GM12873 (cell line): ENCODE measurements around the gene MGLL.
A peak's percentile ranks its signal among the peaks of the same experiment; 100 is the strongest.

Source experiments
- TF ChIP-seq, protein P1 (sequence below): IDR thresholded peaks from 2 replicates; pipeline ENCODE4 v1.5.1; 2012; ENCODE audit warnings: low read depth, mild to moderate bottlenecking, moderate library complexity, low read length, control low read depth; ENCODE audit not compliant: insufficient read depth; ENCODE audit errors: missing control alignments

The MGLL gene

DNA sequence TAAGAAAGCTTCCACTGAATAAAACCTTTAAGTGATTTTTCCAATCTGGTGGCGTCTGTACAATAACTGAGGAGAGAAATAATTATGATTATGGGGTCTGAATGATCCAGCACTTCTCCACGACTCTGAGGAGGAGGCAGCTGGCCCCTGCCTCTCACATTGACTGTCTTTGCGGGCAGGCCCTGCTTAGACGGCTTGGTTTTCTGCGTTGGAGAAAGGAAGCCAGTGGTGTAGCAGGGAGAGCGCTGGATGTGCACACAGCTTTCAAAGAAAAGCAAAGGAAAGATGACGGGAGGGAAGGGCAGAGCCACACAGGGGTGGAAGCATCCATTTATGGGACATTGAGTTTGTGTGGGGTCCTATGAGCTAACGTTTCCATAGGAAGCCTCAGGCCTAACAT is 62.5 kb downstream of the MGLL start:
- TF ChIP-seq, protein P1, sequence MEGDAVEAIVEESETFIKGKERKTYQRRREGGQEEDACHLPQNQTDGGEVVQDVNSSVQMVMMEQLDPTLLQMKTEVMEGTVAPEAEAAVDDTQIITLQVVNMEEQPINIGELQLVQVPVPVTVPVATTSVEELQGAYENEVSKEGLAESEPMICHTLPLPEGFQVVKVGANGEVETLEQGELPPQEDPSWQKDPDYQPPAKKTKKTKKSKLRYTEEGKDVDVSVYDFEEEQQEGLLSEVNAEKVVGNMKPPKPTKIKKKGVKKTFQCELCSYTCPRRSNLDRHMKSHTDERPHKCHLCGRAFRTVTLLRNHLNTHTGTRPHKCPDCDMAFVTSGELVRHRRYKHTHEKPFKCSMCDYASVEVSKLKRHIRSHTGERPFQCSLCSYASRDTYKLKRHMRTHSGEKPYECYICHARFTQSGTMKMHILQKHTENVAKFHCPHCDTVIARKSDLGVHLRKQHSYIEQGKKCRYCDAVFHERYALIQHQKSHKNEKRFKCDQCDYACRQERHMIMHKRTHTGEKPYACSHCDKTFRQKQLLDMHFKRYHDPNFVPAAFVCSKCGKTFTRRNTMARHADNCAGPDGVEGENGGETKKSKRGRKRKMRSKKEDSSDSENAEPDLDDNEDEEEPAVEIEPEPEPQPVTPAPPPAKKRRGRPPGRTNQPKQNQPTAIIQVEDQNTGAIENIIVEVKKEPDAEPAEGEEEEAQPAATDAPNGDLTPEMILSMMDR, result no peak

DNA sequence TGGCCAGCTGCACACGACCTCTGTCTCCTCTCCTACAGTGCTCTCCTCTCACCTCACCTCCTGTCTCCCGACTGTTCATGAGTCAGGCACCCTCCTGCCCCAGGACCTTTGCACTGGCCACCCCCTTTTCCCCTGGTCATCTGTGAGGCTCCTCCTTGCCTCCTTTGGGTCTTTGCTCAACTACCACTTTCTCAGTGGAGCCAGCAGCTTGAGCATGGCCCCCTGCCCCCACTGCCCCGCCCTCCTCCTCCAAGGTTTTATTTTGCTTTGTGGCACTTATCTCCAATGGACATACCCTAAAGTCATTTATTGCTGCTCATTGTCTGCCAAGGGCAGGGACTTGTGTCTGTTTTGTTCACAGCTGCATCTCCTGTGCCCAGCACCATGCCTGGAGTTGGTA is 64.3 kb downstream of the MGLL start:
- TF ChIP-seq, protein P1, result no peak

DNA sequence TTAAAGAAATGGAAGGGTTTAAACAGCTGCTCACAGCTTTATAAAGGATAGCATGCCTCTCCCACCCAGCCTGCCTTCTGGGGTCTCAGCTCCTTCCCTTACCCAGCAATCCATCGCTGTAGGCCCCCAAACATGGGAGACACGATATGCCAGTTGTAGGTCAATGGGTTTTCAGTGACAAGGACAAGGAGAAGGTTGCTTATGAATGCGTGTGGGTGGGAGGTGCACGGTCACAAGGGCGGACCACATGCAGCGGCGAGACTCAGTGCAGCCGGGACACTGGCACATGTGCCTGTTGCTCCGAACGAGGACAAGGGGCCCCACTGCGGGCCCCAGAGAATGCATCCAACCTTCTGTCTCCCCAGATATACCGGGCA is 67.0 kb downstream of the MGLL start:
- TF ChIP-seq, protein P1, result no peak

DNA sequence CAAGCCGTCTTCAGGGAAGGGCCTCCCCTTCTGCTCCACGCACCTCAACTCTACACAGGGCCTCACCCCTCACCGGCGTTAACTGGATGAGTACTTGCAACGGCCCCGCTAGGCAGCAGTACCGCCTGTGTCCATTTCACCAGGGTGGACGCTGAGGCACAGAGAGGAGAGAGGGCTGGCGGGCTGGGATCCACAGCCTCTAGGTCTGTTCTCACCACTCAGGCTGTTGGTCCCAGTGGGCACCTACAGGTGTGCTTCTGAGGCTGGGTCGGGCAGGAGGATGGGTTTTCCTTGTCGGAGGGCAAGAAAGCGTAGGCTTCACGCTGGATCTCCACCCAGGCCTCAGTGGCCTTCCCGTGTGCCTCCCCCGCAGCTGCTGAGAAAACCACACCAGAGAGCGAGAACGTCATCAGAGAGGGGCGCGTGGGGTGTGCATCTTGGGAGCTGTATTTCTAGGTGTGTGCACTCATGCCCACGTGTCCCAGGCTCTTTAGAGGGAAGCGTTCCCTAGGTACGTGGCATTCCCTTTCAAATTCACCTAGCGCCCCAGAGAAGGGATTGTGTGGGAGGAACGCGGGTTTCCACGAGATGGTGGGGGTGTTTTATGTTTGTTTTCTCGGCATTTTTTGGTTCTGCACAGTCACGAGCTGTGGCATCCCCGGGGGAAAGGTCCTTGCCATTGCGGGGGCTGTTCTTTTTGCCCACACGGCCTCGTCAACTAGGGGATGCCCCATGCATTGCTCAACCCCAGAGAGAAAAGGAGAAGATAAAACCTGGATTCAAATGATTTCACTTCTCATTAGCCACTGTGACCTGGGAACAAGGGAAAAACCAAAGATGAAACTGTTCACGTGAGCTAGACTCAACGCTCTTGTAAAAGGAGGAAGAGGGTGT is 67.7 kb downstream of the MGLL start:
- TF ChIP-seq, protein P1, result peak; percentile 41

DNA sequence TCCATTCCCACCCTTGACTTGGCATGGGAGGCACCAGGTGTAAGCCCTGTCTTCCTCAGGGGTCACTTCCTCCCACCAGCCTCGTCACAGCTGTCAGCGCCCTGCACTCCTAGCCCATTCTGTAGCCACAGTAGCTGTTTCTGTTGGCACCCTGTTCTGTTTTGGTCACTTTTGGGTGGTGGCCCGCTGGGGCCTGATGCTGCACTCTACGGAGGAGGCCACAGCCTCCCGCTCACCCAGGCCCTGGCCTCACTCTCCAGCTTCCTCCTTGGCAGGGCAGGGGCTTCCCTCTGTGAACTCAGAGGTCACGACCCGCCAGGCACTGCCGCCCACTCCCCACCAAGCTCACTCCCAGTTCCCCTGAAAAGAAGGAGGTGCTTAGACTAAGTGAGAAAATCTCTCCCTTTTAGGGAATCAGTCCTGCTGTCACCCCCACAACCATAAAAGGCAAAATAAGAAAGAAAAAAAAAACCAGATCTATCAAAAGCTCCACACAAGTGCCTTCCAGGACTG is 68.4 kb downstream of the MGLL start:
- TF ChIP-seq, protein P1, result no peak

DNA sequence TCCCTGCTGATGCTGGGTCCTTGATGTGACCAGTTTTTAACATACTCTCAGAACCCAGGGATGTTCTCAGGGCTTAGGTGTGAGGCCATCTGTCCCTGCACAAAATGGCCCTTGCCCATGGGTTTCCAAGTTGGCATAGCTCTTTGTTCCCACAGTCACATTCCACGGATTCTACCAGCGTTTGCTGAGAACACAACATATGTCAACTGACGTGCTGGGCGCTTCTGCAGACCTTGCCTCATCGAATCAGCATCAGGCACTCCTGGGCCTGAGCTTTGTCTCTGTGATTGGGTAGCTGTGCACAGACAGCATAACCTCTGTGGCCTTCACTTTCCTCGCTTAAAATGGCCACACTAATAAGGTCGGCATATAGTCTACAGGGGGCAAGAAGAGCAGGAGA is 69.0 kb downstream of the MGLL start:
- TF ChIP-seq, protein P1, result no peak

DNA sequence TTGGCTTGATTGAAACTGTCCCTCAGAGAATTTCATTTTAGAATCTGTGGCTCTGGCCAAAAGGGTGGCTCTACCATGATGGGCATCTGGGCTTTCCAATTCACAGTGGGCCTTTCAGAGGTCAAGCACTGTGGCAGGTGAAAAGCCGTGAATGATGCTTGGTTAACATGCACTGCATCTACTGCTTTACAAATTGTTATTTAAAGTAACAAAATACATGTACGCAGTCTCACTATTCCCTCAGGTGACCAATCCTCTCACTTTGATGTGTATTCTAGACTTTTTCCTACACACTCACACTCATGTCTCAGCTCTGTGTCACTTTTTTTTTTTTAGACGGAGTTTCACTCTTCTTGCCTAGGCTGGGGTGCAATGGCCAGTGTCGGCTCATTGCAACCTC is 70.5 kb downstream of the MGLL start:
- TF ChIP-seq, protein P1, result no peak
